ENCODE results near the gene EME2. TPM values are rescaled to one million over a fixed set of nuclear protein-coding genes. Genes with fewer than 3 reads are reported as not detected.

EME2 gene
- total RNA-seq, 1 donor from 2014 or later: 14.0 TPM

DNA sequence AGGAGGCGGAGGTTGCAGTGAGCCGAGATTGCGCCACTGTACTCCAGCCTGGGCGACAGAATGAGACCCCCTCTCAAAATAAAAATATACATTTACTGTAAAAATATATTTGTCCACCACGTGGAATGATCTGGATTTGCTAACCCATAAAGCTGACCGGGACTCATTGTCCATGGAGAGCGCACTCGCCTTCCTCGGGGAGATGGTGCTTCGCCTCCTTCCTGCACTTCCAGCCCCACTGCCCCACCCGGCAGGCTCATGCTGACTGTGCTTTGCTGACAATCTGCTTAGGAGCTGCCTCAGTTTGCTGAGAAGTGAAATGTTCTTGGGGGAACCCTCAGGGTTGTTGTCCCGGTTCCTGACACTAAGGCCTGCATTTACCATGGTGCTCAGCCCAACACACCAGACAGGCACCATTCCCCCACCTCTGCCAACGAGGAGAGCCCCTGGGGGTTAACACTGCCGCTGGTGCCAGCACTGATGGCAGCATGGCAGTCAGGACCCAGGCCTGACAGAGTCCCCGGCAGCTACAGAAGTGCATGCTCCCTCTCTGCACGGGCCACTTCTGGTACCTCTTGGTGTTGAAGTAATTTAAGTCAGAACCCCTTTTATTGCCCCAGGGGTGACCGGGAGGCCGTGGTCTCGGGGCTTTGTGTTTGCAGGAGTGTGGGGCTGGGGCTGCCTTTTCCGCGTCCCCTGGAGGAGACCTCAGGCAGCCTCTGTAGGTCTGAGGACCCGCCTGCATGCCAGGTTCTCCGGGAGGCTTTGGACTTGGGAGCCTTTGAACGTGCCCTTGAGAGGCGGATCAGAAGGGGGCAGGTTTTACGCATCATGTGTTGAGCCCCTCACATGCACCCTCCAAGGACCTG, 12.6 kb downstream of the EME2 start:
- H3K4me3 ChIP-seq (ENCODE audit: low read depth, low read length): no peak overlapping the region
- TF ChIP-seq, protein P1, sequence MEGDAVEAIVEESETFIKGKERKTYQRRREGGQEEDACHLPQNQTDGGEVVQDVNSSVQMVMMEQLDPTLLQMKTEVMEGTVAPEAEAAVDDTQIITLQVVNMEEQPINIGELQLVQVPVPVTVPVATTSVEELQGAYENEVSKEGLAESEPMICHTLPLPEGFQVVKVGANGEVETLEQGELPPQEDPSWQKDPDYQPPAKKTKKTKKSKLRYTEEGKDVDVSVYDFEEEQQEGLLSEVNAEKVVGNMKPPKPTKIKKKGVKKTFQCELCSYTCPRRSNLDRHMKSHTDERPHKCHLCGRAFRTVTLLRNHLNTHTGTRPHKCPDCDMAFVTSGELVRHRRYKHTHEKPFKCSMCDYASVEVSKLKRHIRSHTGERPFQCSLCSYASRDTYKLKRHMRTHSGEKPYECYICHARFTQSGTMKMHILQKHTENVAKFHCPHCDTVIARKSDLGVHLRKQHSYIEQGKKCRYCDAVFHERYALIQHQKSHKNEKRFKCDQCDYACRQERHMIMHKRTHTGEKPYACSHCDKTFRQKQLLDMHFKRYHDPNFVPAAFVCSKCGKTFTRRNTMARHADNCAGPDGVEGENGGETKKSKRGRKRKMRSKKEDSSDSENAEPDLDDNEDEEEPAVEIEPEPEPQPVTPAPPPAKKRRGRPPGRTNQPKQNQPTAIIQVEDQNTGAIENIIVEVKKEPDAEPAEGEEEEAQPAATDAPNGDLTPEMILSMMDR (conservative IDR thresholded peaks at IDR 0.05; ENCODE audit: low read depth, low read length): no peak
- DNase-seq (ENCODE audit: low read depth): no peak

DNA sequence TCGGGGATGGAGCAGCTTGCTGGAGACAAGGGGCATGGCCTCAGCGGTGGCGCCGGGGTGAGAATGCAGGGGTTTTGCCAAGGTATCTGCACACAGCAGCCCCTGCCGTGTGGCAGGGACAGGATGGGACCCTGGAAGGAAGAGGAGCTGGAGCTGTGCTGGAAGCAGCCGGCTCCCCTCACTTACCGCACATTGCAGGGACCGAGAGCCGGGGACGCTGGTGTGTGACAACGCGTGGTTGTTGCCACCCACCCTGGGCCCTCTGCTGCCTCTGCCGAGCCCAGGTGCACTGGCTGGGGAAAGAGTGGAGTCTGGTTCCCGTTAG, 13.2 kb downstream of the EME2 start:
- TF ChIP-seq, protein P1 (conservative IDR thresholded peaks at IDR 0.05; ENCODE audit: low read depth, low read length): no peak
- no peak overlapping the region for H3K4me3 ChIP-seq (ENCODE audit: low read depth, low read length)
- no peak for DNase-seq (ENCODE audit: low read depth)

DNA sequence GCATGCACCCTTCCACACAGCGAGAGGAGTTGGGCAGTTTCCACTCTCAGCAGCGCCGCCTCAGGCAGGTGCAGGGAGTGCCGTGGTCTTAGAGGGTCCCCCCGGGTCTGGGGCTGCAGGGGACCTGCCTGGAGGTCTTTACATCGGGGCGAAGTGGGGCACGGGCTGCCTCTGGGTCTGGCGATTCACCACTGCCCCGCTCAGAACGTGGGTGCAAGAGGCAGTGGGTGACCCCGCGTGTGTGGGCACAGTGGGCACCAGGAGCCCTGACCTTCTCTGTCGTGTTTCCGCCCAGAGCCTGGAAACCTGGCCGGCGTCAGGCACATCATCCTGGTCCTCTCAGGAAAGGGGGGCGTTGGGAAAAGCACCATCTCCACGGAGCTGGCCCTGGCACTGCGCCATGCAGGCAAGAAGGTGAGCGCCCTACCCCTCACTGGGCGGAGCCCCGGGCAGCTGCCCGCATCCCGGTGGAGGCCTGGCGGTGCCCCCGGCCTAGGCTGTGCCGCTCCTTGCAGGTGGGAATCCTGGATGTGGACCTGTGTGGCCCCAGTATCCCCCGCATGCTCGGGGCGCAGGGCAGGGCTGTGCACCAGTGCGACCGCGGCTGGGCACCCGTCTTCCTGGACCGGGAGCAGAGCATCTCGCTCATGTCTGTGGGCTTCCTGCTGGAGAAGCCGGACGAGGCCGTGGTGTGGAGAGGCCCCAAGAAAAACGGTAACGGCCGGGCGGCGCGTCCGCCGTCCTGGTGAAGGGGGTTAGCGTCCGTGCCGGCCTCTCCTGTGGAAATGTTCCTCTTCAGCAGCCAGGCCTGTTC, 13.8 kb downstream of the EME2 start:
- H3K4me3 ChIP-seq (ENCODE audit: low read depth, low read length): no peak overlapping the region
- TF ChIP-seq, protein P1 (conservative IDR thresholded peaks at IDR 0.05; ENCODE audit: low read depth, low read length): no peak
- no peak for DNase-seq (ENCODE audit: low read depth)

DNA sequence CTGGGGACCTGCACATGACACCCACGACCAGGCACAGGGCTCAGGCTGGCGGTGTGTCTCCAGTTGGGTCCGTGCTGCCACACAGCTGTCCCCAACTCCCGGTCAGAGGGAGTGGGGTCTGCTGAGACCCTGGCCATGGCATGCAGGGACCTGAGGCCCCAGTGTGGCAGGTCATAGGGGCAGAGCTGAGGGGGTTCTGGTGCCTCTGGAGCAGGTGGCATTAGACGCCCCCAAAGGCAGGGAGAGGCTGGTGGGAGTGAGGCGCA, 14.4 kb downstream of the EME2 start:
- DNase-seq (ENCODE audit: low read depth): no peak
- TF ChIP-seq, protein P1 (conservative IDR thresholded peaks at IDR 0.05; ENCODE audit: low read depth, low read length): no peak
- H3K4me3 ChIP-seq (ENCODE audit: low read depth, low read length): no peak overlapping the region

DNA sequence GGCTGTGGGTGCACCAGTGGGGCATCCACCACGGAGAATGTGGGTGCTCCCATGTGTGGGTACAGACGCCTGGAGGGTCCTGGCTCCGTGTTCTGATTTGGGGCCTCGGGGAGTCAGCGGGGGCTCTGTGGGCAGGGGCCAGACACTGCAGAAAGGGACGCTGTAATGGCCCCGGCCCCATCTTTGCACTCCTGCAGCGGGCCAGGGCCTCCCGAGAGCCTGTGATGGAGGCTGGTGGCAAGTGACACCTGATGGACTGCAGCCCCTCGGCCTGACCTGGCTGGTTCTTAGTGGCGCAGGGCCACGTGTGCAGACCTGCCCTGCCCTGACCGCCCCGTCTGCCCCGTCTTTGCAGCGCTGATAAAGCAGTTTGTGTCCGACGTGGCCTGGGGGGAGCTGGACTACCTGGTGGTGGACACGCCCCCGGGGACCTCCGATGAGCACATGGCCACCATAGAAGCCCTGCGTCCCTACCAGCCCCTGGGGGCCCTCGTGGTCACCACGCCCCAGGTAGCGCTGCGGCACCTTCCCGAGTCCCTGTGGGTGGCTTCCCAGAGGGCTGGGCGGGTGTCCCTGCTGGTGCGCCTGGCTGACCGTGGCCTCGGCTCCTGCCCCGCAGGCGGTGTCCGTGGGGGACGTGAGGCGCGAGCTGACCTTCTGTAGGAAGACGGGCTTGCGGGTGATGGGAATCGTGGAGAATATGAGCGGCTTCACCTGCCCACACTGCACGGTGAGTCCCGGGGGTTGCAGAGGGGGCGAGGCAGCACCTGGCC, 14.9 kb downstream of the EME2 start:
- no peak overlapping the region for H3K4me3 ChIP-seq (ENCODE audit: low read depth, low read length)
- TF ChIP-seq, protein P1 (conservative IDR thresholded peaks at IDR 0.05; ENCODE audit: low read depth, low read length): no peak
- DNase-seq (ENCODE audit: low read depth): no peak

DNA sequence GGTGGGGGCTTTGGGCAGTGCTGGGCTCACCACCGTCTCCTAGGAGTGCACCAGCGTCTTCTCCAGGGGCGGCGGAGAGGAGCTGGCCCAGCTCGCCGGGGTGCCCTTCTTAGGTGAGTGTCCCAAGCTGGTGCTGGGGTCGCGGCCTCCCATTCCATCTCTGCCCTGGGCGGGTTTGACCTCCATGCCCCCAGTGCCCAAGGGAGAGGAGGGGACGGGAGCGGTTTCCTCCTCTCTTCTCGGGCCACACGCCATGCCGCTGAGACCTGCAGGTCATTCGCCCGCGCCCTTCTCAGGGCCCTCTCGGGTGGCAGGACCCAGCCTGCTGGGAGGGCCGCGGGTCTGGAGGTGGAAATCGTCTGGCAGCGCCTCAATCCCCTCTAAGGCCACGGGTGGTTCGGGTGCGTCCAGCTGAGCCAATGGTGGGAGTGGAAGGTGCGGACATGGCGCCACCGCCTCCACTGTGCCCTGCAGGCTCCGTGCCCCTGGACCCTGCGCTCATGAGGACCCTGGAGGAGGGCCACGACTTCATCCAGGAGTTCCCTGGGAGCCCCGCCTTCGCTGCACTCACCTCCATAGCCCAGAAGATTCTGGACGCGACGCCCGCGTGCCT, 15.6 kb downstream of the EME2 start:
- TF ChIP-seq, protein P1 (conservative IDR thresholded peaks at IDR 0.05; ENCODE audit: low read depth, low read length): no peak
- H3K4me3 ChIP-seq (ENCODE audit: low read depth, low read length): no peak overlapping the region
- DNase-seq (ENCODE audit: low read depth): no peak
